ENCODE data around the gene SMAD6. TPM values are rescaled to one million over a fixed set of nuclear protein-coding genes. Genes with fewer than 3 reads are reported as not detected.
A peak's percentile ranks its signal among the peaks of the same experiment; 100 is the strongest.

The SMAD6 gene
- total RNA-seq, 2 experiments from 2014 or later, result 0.07 to 0.24 TPM

- Mint-ChIP-seq H3K27me3 (no peaks in the 10 kb centered on the region), H3K9me3 (no peaks in the 10 kb centered on the region), H3K4me1 (ENCODE audit: low read depth) (no peaks in the 10 kb centered on the region), H3K36me3 (no peaks in the 10 kb centered on the region), H3K27ac (no peak overlapping the region), H3K4me3 (no peak overlapping the region)
- intact Hi-C loops (cut with micrococcal nuclease), result loop anchor here (5.0 kb wide), 2 partner anchors 157 to 172 kb away; no protein-coding TSS in a partner anchor
- peak; percentile 63 for DNase-seq
- CTCF ChIA-PET, result interaction anchor here (1.6 to 1.8 kb wide), 2 partner anchors 155 to 171 kb away, joined by 4 to 10 read pairs; no protein-coding TSS in a partner anchor
- POLR2A ChIA-PET, result no interaction called here
These were observed 72.2 kb downstream of the SMAD6 start for GRCh38 chr15:66774001-66774814.

- no peak overlapping the region for H3K27ac Mint-ChIP-seq
- H3K4me3 Mint-ChIP-seq, result no peak overlapping the region
- no peak for DNase-seq
- H3K9me3 Mint-ChIP-seq, result no peaks in the 10 kb centered on the region
- intact Hi-C loops (cut with micrococcal nuclease), result no loop called here
- H3K27me3 Mint-ChIP-seq, result no peaks in the 10 kb centered on the region
- ChIA-PET CTCF (interaction anchor here (0.9 to 1.2 kb wide), 3 partner anchors 120 to 168 kb away, joined by 3 to 4 read pairs (median 4); no protein-coding TSS in a partner anchor), POLR2A (no interaction called here)
- no peaks in the 10 kb centered on the region for H3K36me3 Mint-ChIP-seq
- no peaks in the 10 kb centered on the region for H3K4me1 Mint-ChIP-seq (ENCODE audit: low read depth)
These were observed 73.4 kb downstream of the SMAD6 start for GRCh38 chr15:66775127-66776105.

GRCh38 chr15:66777054-66777453 is 75.0 kb downstream of the SMAD6 start:
- ChIA-PET POLR2A (no interaction called here), CTCF (no interaction called here)
- Mint-ChIP-seq H3K9me3 (no peaks in the 10 kb centered on the region), H3K4me1 (ENCODE audit: low read depth) (no peaks in the 10 kb centered on the region), H3K36me3 (no peaks in the 10 kb centered on the region), H3K4me3 (no peak overlapping the region), H3K27me3 (no peaks in the 10 kb centered on the region), H3K27ac (no peak overlapping the region)
- DNase-seq, result no peak
- intact Hi-C loops (cut with micrococcal nuclease), result no loop called here

GRCh38 chr15:66777596-66778313 is 75.7 kb downstream of the SMAD6 start:
- Mint-ChIP-seq H3K27ac (no peak overlapping the region), H3K9me3 (no peaks in the 10 kb centered on the region)
- intact Hi-C loops (cut with micrococcal nuclease), result no loop called here

GRCh38 chr15:66778314-66778665 is 76.3 kb downstream of the SMAD6 start:
- H3K4me3 Mint-ChIP-seq, result no peak overlapping the region
- H3K4me1 Mint-ChIP-seq (ENCODE audit: low read depth), result no peaks in the 10 kb centered on the region
- H3K27me3 Mint-ChIP-seq, result no peaks in the 10 kb centered on the region
- H3K36me3 Mint-ChIP-seq, result no peaks in the 10 kb centered on the region
- no peak overlapping the region for H3K27ac Mint-ChIP-seq
- intact Hi-C loops (cut with micrococcal nuclease), result no loop called here
- no peak for DNase-seq
- no peaks in the 10 kb centered on the region for H3K9me3 Mint-ChIP-seq
- CTCF ChIA-PET, result interaction anchor here (1.4 kb wide), 1 partner anchor 160 kb away, joined by 5 read pairs; no protein-coding TSS in a partner anchor
- POLR2A ChIA-PET, result no interaction called here

More at GRCh38 chr15:66777596-66778313, 75.7 kb downstream of the SMAD6 start:
- ChIA-PET POLR2A (no interaction called here), CTCF (interaction anchor here (1.4 kb wide), 1 partner anchor 159 kb away, joined by 5 read pairs; no protein-coding TSS in a partner anchor)
- Mint-ChIP-seq H3K4me3 (no peak overlapping the region), H3K27me3 (no peaks in the 10 kb centered on the region), H3K4me1 (ENCODE audit: low read depth) (no peaks in the 10 kb centered on the region), H3K36me3 (no peaks in the 10 kb centered on the region)
- no peak for DNase-seq

- DNase-seq, result no peak
- ChIA-PET CTCF (interaction anchor here (1.4 kb wide), 1 partner anchor 160 kb away, joined by 5 read pairs; no protein-coding TSS in a partner anchor), POLR2A (no interaction called here)
- Mint-ChIP-seq H3K36me3 (no peaks in the 10 kb centered on the region), H3K9me3 (no peaks in the 10 kb centered on the region), H3K4me1 (ENCODE audit: low read depth) (no peaks in the 10 kb centered on the region), H3K27ac (no peak overlapping the region), H3K4me3 (no peak overlapping the region), H3K27me3 (no peaks in the 10 kb centered on the region)
- intact Hi-C loops (cut with micrococcal nuclease), result no loop called here
These were observed 76.7 kb downstream of the SMAD6 start for GRCh38 chr15:66778716-66779115.

- Mint-ChIP-seq H3K27ac (no peak overlapping the region), H3K4me1 (ENCODE audit: low read depth) (no peaks in the 10 kb centered on the region), H3K4me3 (no peak overlapping the region), H3K9me3 (no peaks in the 10 kb centered on the region), H3K27me3 (no peaks in the 10 kb centered on the region), H3K36me3 (no peaks in the 10 kb centered on the region)
- DNase-seq, result no peak
- CTCF ChIA-PET, result interaction anchor here (1.4 kb wide), 1 partner anchor 161 kb away, joined by 5 read pairs; no protein-coding TSS in a partner anchor
- POLR2A ChIA-PET, result no interaction called here
- intact Hi-C loops (cut with micrococcal nuclease), result no loop called here
These were observed 77.4 kb downstream of the SMAD6 start for GRCh38 chr15:66779331-66780009.

GRCh38 chr15:66780172-66780972 is 78.3 kb downstream of the SMAD6 start:
- intact Hi-C loops (cut with micrococcal nuclease), result no loop called here
- Mint-ChIP-seq H3K9me3 (no peaks in the 10 kb centered on the region), H3K4me3 (no peak overlapping the region), H3K4me1 (ENCODE audit: low read depth) (no peaks in the 10 kb centered on the region), H3K27ac (no peak overlapping the region), H3K27me3 (no peaks in the 10 kb centered on the region), H3K36me3 (no peaks in the 10 kb centered on the region)
- DNase-seq, result no peak
- ChIA-PET POLR2A (no interaction called here), CTCF (interaction anchor here (0.6 kb wide), 1 partner anchor 17 kb away, joined by 3 read pairs; no protein-coding TSS in a partner anchor)

GRCh38 chr15:66780973-66781718 is 79.1 kb downstream of the SMAD6 start:
- Mint-ChIP-seq H3K4me3 (no peak overlapping the region), H3K9me3 (no peaks in the 10 kb centered on the region), H3K27ac (no peak overlapping the region), H3K4me1 (ENCODE audit: low read depth) (no peaks in the 10 kb centered on the region), H3K27me3 (no peaks in the 10 kb centered on the region), H3K36me3 (no peaks in the 10 kb centered on the region)
- ChIA-PET POLR2A (no interaction called here), CTCF (interaction anchor here (1.7 kb wide), 1 partner anchor 162 kb away, joined by 6 read pairs; no protein-coding TSS in a partner anchor)
- intact Hi-C loops (cut with micrococcal nuclease), result no loop called here
- no peak for DNase-seq

- DNase-seq, result no peak
- ChIA-PET CTCF (interaction anchor here (1.0 to 1.7 kb wide), 2 partner anchors 69 to 164 kb away, joined by 3 to 6 read pairs; no protein-coding TSS in a partner anchor), POLR2A (no interaction called here)
- Mint-ChIP-seq H3K27ac (no peak overlapping the region), H3K4me1 (ENCODE audit: low read depth) (no peaks in the 10 kb centered on the region), H3K4me3 (no peak overlapping the region), H3K9me3 (no peaks in the 10 kb centered on the region), H3K36me3 (no peaks in the 10 kb centered on the region), H3K27me3 (no peaks in the 10 kb centered on the region)
- intact Hi-C loops (cut with micrococcal nuclease), result no loop called here
These were observed 80.7 kb downstream of the SMAD6 start for GRCh38 chr15:66782785-66783184.
